ENCODE results near the gene XIRP2.
"Not testable (repeated sequence)": the region's sequence is repeated elsewhere in the genome, so short reads cannot be mapped to it uniquely, and the experiment has no call there.

XIRP2 gene

DNA sequence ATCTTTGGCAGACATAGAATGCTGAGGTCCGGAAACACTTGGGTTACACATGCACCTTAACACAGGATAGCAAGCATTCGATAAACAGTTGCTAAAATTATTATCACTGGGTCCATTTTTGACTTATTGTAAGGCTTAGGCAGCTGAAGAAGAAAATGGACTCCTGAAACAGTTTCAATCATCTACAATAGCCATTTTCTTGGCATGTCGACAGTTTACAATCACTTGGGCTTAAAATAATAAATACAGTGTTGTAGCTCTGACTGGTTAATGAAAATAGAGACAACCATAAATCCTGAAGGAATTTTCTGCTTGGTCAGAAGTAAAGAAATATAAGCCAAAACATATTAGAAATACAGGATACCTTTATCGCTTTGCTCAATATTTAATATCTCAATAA, 169.2 kb downstream of the XIRP2 start:
- no peak for DNase-seq

DNA sequence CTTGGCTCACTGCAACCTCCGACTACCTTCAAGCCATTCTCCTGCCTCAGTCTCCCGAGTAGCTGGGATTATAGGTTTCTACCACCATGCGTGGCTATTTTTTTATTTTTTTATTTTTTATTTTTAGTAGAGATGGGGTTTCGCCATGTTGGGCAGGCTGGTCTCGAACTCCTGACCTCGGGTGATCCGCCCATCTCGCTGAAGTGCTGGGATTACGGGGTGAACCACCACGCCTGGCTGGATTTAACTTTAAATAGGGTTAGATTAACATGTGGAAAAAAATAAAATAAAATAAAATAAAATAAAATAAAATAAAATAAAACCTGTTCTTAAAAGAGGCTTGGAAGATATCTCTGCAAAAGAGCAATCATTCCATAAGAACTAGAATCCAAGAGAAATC, 170.9 kb downstream of the XIRP2 start:
- DNase-seq = no peak

DNA sequence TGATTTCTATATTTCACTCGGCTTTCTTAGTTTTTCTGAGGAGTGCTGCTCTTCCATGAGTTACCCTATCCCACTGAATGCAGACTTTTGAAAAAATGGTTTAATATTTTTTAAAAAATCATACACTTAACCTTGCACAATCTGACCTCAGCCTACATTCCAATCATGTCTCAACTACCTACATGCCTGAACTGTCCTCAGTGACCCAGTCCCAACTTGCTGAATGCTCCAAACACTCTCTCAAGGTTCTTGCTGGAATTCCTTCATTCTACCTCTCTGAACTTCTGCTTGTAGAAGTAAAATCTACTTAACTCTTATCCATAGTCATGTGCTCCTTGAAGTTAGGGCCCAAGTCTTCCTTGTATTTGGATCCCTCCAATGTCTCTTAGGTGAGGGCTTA, 181.6 kb downstream of the XIRP2 start:
- DNase-seq = no peak

DNA sequence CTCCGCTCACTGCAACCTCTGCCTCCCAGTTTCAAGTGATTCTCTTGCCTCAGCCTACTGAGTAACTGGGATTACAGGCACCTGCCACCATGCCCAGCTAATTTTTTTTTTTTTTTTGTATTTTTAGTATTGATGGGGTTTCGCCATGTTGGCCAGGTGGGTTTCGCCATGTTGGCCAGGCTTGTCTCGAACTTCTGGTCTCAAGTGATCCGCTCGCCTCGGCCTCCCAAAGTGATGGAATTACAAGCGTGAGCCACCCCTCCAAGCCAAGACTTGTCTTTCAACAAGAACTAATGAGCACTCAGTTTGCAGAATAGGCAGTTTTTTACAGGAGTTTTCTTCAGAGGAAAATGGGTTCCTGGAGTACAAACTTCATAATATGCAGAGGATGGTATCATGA, 187.4 kb downstream of the XIRP2 start:
- DNase-seq = not testable (repeated sequence)

DNA sequence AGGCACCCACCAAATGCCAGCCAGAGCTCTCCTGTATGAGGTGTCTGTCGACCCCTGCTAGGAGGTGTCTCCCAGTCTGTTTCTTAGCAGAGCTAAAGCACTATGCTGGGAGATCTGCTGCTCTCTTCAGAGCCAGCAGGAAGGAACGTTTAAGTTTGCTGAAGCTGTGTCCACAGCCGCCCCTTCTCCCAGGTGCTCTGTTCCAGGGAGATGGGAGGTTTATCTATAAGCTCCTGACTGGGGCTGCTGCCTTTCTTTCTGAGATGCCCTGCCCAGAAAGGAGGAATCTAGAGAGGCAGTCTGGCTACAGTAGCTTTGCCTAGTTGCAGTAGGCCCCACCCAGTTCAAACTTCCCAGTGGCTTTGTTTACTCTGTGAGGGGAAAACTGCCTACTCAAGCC, 210.7 kb downstream of the XIRP2 start:
- not testable (repeated sequence) for DNase-seq

DNA sequence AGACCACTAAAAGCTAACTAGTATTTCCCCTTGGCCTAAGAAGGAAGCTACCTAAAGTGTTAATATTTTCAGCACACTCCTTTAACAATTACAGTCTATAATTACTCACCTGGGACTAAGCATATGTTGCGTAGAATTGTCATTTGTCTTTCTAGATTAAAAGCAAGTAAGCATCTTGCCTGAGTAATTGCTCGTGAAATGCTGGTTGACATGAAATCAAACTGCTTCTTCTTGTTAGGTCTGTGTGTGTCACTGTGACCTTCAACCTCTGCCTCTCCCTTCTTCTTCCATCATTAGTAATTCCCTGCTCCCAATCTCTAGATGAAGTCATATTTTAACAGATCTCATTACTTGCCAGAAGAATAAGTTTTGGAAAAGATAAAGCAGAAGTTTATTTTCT, 212.2 kb downstream of the XIRP2 start:
- peak; percentile 49 for DNase-seq

DNA sequence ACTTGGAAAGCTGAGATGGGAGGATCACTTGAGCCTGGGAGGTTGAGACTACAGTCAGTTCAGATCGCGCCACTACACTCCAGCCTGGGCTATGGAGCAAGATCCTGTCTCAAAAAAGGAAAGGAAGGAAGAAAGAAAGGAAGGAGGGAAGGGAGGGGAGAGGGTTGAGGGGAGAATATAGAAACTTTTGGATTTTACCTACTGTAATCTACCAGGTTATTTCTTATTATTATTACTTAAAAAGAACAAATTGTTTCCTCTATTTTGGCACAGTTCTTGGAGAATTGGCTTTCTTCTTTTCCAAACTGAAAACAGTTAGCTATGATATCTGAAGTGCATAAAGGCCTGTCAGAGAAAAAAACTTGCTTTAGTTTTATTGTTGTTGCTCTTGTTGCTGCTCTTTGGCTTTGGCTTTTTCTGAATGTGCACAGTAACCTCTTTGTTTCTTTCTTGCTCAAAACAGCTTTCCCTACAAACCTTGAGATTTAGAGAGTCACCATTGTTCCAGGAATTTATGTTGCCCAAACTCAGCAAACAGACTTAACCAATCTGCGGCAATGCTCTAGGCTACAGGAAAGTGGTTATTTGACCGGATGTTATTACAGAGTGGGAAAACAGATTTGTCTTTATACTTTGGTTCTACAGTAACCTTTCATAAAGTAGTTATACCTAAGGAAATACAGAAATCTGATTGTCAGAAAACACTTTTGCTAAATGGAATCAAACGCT, 214.9 kb downstream of the XIRP2 start:
- DNase-seq = no peak

DNA sequence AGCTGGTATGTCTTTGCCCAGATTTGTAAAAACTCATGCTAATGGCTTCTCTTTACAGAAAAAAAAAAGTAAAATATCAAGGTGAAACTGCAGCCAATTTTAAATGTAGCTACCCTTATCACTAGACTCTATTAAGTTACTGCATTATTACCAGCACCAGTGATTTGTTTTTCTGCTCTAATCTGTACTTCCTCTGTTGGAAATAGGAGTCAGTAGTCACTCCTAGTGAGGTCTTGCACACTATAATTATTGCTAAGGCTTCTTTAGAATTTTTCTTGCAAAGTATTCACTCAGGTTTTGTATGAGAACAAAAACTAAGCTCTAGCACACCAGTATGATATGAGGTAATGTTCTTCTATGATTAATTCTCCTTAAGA, 215.5 kb downstream of the XIRP2 start:
- DNase-seq = no peak

DNA sequence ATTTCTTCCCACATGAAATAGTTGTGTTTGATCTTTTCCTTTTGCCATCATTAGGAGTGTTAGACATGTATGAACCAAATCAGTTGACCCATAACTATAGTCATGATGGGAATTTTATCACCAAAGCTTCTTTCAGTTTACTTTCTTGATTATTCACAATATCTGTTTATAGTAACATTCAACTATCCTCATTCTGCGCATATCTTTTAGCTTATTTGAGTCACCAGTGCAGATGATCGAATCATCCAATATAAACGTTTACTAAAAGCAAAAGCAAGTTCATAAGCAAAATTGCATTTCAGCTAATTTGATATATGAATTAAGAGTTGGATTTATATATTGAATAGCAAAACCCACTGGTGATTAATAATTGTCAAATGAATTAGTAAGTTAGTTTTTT, 216.4 kb downstream of the XIRP2 start:
- DNase-seq = no peak

DNA sequence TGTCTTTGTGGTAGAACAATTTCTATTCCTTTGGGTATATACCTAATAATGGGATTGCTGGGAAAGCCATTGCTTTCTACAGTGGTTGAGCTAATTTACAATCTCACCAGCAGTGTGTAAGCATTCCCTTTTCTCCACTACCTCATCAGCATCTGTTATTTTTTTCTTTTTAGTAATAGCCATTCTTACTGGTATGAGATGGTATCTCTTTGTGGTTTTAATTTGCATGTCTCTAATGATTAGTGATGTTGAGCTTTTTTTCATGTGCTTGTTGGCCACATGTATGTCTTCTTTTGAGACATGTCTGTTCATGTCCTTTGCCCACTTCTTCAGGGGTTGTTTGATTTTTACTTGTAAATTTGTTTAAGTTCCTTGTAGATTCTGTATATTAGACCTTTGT, 221.4 kb downstream of the XIRP2 start:
- not testable (repeated sequence) for DNase-seq

DNA sequence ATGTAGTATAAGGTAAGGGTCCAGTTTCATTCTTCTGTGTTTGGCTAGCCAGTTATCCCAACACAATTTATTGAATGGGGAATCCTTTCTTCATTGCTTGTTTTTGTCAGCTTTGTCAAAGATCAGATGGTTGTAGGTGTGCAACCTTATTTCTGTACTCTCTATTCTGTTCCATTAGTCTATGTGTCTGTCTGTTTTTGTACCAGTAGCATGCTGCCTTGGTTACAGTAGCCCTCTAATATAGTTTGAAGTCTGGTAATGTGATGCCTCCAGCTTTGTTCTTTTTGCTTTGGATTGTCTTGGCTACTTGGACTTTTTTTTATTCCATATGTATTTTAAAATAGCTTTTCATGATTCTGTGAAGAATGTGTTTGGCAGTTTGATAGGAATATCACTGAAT, 222.1 kb downstream of the XIRP2 start:
- no peak for DNase-seq

DNA sequence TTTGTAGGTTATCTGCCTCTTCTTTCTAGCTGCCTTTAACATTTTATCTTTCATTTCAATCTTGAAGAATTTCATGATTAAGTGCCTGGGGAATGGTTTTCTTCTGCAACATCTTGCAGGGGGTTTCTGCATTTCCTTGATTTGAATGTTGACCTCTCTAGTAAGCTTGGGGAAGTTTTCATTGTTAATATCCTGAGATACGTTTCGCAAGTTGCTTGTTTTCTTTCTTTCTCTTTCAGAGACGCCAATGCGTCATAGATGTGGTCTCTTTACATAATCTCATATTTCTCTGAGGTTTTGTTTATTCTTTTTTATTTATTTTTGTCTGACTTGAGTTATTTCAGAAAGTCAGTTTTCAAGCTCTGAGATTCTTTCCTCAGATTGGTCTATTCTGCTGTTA, 225.7 kb downstream of the XIRP2 start:
- no peak for DNase-seq

DNA sequence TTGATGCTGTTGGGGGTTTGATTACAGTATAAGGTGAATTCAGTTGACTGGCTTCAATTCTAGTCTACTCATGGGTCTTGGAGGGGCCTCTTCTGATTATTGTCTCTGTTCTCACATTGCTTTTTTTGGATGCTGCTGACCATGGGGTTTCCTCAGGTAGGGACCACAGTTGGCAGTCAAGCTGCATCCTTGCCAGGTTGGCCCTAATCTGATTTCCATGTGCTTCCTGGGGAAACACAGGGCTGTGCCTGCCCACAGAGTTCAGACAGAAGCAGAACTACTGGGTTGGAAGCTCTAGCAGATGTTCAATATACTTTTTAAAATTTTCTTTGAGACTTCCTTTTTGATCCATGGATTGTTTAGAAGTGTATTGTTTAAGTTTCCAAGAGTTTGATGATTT, 227.3 kb downstream of the XIRP2 start:
- DNase-seq = no peak

DNA sequence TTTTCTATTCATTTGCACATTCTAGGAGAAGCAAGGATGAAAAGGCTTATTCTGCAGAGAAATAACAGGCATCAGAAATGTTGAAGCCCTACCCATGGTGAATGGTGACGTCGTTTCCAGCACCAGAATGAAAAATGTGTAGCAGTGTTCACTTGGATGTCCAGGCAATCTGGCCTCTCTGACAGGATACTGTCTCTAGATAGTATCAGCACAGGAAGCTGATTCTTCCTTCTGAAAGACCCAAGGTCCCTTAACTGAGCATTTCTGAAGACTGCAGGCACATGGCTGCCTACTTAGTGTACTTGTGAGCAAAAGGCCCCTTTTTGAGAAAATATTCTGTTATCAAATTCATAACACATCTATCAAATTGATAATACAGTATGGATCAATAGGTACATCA, 234.1 kb downstream of the XIRP2 start:
- no peak for DNase-seq

DNA sequence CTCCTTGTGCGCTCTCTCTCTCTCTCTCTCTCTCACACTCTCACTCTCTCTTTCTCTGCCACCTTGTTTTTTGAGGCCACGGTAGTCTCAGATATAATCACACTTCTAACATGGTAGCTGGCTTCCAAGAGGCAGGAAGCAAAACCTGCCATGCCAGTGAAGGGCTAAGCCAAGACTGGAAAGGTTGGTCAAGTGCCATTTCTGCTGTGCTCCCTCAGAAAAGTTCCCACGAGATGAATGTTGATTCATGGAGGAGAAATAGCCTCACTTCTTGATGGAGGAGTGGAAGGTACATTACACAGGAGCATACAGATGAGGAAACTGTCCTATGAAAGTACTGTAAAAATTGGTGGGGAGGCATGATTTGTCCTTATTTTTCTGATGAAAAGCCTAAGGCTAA, 237.9 kb downstream of the XIRP2 start:
- DNase-seq = no peak

DNA sequence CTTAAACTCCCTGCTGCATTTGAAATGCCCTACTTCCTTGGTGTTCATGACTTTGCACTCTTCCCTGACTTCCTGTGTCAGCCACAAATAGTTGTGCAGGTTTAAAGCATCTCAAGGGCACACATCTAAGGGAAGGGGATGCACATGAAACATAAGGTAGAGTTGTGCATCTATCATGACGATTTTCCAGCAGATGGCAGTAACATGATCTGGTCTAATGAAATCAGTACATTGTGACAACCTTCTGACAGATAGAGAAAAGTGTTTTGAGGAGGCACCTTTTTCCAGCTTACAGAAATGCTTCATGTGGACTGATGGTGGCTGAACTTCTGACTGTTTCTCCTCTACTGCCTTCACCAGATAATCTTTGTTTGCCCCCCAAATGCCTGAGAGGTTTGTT, 238.9 kb downstream of the XIRP2 start:
- DNase-seq = no peak

DNA sequence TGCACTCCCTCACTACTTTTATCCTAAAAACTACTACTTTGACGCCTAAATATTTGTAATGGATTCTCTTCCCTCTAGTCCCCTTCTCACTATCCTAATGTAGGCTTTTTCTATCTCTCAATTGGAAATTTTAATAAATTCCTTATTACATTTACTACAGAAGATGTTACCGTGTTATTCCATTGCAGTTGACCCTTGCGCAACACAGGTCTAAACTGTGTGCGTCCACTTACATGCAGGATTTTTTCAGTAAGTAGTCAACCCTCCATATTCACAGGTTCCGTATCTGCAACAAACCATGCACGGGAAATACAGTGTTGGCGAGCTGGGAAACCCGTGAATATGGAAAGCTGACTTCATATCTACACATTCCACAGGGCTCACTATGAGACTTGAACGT, 239.8 kb downstream of the XIRP2 start:
- DNase-seq = no peak

DNA sequence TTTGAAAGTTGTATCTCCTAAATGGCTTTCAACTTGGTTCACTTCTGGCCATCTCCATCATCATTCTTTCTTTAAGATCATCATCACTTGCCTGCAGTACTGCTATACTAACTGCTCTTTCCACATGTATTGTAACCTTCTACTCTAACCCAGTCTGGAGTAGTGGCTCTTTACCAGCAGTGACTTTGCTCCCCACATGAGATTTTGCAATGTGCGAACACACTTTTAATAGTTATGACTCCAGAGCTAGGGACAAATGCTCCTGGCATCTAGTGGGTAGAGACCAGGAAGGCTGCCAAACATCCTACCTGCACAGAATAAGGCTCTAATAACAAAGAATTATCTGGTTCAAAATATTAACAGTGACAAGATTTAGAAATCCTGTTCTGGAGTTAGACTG, 243.8 kb downstream of the XIRP2 start:
- DNase-seq = no peak

DNA sequence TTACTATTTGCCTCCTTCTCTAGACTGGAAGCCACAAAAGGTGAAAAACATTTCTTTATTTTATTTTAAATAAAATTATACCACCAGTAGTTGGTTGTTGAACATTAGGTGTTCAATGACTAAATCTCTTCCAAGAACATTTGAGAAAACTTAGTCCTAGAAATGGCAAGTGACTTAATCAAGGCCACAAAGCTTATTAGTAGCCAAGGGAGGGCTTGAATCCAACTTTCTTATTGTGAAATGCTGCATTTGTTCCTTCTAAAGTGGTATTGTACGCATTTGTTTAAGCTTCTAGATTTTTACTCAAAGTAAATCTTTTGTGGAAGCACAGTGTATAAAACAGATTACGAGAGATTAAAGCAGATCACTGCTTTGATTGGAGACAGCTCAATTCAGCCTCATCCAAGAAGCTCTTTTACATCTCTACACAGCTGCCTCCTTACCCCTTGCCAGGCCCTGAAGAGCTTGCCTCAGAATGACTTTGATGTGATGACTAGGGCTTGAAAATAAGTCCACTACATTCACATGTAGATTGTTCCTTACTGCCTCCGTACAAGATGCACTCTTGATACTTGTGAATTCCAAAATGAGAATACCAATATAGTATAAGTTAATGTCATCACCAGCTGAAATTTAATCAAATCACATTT, 244.8 kb downstream of the XIRP2 start:
- no peak for DNase-seq

DNA sequence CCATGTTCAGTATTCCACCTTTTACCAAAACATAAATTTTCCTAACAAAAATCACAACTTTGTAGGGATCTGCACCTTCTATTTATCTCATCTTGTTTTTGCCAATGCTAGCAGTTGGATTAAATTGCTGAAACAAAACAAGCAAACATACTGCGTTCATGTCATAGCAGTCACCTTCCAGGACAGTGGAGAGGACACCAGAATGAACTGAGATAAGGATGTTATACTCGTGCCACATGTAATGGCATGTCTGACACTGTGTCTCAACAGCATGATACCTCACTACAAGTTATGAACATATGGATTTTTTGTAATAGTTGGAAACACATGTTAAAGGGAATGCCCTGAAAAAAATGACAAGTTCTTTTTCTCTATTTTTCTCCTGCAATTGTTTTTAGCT, 245.3 kb downstream of the XIRP2 start:
- no peak for DNase-seq

DNA sequence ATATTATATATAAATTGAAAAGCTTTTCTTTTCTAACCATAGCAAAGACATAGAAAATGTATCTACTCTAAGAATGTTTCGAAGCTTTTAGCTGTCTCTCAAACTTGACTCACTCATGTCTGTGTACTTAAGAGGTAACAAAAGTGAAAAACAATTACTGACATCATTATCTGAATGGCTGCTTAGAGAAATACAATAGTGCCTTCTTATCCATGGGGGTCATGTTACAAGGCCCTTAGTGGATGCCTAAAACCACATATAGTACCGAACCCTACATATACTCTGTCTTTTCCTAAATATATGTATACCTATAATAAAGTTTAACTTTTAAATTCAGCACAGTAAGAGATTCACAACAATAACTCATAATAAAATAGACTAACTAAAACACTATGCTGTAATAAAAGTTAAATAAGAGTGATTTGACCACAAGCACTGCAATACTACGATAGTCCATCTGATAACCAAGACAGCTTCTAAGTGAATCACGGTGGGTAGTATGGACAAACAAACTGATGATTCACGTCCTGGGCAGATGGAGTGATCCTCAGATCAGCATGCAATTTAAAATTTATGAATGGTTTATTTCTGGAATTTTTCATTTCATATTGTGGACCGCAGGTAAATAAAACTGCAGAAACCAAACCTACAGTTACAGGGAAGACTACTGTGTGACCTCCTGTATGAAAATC, 246.2 kb downstream of the XIRP2 start:
- DNase-seq = no peak

DNA sequence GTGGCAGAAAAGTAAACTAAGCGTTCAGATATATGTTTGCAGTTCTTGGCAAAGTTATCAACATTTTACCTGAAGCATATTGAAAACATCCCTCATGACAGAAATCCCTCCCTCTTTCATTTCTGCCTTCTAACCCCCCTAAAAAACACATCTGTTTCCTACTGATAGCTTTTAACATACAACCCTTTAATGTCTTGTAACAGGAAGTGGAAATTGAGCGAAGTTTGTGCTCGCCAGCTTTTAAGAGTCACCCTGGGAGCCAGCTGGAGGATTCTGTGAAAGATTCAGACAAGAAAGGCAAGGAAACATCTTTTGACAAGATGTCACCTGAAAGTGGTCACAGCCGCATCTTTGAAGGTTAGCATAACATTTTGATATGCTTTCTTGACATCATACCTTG, 247.4 kb downstream of the XIRP2 start:
- no peak for DNase-seq

DNA sequence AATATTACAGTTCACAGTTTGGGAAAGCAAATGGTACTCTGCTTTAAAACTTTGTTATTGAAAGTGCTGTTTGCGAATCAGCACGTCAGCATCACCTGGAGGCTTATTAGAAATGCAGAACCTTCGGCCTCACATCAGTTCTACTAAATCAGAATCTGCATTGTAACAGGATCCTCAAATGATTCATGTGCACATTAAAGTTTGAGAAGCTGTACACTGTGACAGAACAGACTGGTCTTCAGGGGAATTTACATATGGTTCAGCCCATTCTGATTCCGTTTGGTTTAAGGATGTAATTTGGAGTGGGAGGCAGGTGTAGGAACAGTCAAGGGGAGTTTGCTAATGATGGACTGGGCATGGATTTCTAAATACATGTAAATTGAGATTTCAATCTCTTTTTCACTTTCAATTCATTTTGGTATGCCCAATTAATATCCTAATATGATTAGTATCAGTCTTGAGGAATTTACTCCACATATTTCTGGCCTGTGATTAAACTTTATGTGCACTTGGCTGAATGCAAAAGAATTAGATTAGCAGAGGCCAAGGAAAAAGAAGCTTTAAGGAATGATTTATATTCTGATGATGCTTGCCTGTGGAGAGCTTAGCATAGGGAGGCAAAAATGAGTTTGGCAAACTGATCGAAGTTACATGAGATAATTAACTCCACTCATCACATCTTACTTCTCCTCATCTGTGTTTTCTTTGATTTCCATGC, 248.8 kb downstream of the XIRP2 start:
- DNase-seq = no peak

DNA sequence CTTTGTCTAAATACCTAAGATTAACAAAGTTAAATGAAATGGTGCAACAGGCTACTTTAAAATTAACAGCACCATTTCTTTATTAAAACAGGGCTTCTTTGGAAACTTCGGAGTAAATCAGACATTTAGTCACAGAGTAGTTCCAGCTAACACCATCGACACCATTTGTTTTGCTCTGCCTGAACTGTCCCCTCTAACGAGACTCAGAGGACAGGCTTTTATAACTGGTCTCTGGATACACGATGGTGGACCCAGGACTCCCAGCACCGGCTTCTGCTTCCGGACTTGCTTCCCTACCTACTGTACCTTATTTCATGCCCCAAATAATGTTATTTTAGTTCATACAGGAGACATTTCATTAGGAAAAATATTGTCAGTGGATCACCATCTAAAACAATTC, 252.1 kb downstream of the XIRP2 start:
- DNase-seq = no peak

All from eye (tissue), 1 donor.